ENCODE results near the gene SERINC3.

SERINC3 gene

GRCh38 chr20:44464514-44464913, 57.4 kb downstream of the SERINC3 start:
- DNase-seq (ENCODE audit: low read depth in 2 of 2): no peak

- DNase-seq (ENCODE audit: low read depth in 2 of 2): no peak
Observed at GRCh38 chr20:44463466-44463865, 58.4 kb downstream of the SERINC3 start.

- no peak for DNase-seq (ENCODE audit: low read depth in 2 of 2)
Observed at GRCh38 chr20:44461803-44462174, 60.1 kb downstream of the SERINC3 start.

GRCh38 chr20:44461142-44461802, 60.6 kb downstream of the SERINC3 start:
- DNase-seq (ENCODE audit: low read depth in 2 of 2): no peak

GRCh38 chr20:44460795-44461141, 61.1 kb downstream of the SERINC3 start:
- DNase-seq (ENCODE audit: low read depth in 2 of 2): no peak

GRCh38 chr20:44459271-44459670, 62.6 kb downstream of the SERINC3 start:
- no peak for DNase-seq (ENCODE audit: low read depth in 2 of 2)

- no peak for DNase-seq (ENCODE audit: low read depth in 2 of 2)
Observed at GRCh38 chr20:44457016-44457415, 64.9 kb downstream of the SERINC3 start.

GRCh38 chr20:44456611-44457010, 65.3 kb downstream of the SERINC3 start:
- DNase-seq (ENCODE audit: low read depth in 2 of 2): no peak

GRCh38 chr20:44455126-44455525, 66.7 kb downstream of the SERINC3 start:
- DNase-seq (ENCODE audit: low read depth in 2 of 2): no peak

- DNase-seq (ENCODE audit: low read depth in 2 of 2): no peak
Observed at GRCh38 chr20:44454306-44454963, 67.4 kb downstream of the SERINC3 start.

GRCh38 chr20:44450903-44451450, 70.9 kb downstream of the SERINC3 start:
- DNase-seq (ENCODE audit: low read depth in 2 of 2): no peak

- DNase-seq (ENCODE audit: low read depth in 2 of 2): no peak
Observed at GRCh38 chr20:44450281-44450889, 71.5 kb downstream of the SERINC3 start.

- no peak for DNase-seq (ENCODE audit: low read depth in 2 of 2)
Observed at GRCh38 chr20:44449864-44450263, 72.0 kb downstream of the SERINC3 start.

GRCh38 chr20:44448753-44449546, 72.9 kb downstream of the SERINC3 start:
- no peak for DNase-seq (ENCODE audit: low read depth in 2 of 2)

GRCh38 chr20:44447827-44448419, 73.9 kb downstream of the SERINC3 start:
- DNase-seq (ENCODE audit: low read depth in 2 of 2): no peak

All from stimulated activated CD4-positive, alpha-beta T cell treated with anti-CD3 and anti-CD28 coated beads, Interleukin-1b, Interleukin-23, amount 100 ng/mL, for 1 hour (primary cell).